Right ventricle myocardium superior (tissue), 1 donor: ENCODE measurements around the gene ATXN1. TPM values are rescaled to one million over a fixed set of nuclear protein-coding genes. Genes with fewer than 3 reads are reported as not detected.

Experiments
- ATAC-seq: fragments of 200-7000 bp; cut with Tn5 transposase; one replicate; pipeline ENCODE4 v1.9.1; 2020; ENCODE audit warnings: mild to moderate bottlenecking; ENCODE audit not compliant: poor library complexity
- DNase-seq: peaks from one replicate; pipeline ENCODE4 v3.0.0-alpha.2; 2020
- intact Hi-C: fragments of 100-400 bp; cut with DNase I; formaldehyde crosslinking; loops from one replicate; pipeline ENCODE4 v1.11.2; 2022
- total RNA-seq: library from RNA; stranded (reverse); fragmentation: NEBNext Ultra II Directional; extraction: Animal tissue kit (Norgen Biotek cat#: 25700); gene quantifications from one replicate; pipeline ENCODE4 v1.2.1, GENCODE V29; 2021
- donor health status: DM: no; HTN: yes; CAD: no; lungs with severe emphysema.

Gene ATXN1
- total RNA-seq, 1 donor from 2014 or later, result 36.1 TPM

DNA sequence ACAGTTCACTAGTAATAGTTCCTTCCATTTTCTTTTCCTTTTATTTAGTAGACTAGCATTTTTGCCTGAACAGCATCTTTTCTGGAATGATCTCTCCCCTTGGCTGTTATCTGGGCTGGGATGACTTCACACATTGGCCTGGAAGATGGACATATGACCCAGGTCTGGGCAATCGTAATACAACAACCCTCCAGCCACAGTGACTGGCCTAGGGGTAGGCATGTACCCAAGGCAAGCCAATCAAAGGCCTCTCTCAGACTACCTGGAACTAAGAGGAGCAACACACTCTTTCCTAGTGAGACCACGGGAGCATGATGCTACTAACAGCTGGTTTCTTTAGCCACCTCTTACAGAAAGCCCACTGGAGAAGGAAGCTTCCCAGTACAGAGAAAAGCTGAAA lies 270.6 kb downstream of the ATXN1 start:
- no peak for ATAC-seq
- intact Hi-C loops, result no loop called here
- DNase-seq, result no peak

DNA sequence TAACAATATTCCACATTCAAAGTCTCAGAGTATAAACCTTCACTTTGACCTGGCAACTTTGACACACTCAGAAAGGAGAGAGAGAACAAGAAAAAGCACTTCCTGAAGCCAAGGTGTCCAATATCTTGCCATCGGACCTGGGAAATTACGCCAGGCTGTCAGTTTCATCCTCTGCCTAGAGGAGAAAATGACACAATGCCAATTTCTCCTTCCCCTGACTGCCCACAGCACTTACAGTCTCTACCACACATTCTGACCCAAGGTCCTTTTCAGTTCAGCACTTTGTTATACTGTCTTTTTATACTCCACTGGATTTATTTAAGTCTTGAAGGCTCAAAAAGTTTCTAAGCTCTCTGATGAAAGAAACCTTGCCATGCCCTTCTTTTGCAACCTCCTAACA lies 272.4 kb downstream of the ATXN1 start:
- DNase-seq (no peak), ATAC-seq (no peak)
- intact Hi-C loops, result no loop called here

DNA sequence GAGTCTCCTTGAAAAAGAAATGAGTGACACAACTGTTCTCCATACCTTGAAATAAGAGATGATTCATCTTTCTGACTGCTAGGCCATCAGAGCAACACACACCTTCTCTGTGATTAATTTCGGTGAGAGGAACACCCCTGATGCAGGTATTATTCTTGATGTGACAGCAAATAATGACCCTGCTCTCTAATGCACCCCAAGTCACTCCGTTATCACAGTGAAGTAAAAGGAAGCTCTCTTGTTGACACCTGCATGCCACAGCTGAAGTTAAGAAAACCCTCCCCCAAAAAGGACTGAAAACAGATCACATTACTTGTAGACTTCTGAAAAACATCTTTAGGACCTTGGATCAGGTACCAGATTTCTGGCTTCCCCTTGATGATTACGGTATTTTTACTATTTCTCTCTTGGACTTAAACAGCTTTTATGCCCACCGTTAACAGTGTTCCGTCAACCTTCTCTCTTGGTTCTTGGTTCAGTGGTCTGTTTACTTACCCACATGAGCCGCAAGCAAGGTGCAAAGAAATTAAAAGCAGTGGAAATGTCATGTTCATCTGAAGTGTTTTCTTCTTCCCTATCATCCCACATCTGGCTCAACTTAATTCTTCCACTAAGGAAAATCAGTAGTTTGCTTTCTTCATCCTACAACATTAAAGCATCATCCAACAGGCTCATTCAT lies 273.1 kb downstream of the ATXN1 start:
- intact Hi-C loops, result no loop called here
- ATAC-seq, result no peak
- DNase-seq, result no peak

DNA sequence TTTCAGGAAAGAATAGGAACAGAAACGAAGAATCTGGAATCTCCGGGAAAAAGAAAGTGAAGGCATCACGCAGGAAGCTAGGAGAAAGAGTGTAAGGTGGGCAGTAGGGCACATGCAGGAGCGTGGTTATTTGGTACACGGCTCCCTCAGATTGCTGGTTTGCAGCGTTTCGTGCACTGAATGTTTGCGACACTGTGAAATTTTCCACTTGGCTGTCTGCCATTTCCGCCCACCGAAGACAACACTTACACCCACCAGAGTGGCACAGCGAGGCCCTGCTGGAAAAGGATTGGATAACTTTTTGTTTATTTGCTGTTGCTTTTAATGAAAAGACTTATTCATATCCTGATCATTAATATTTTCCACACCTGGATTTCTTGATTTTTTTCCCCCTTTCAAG lies 274.6 kb downstream of the ATXN1 start:
- intact Hi-C loops, result no loop called here
- DNase-seq, result no peak
- ATAC-seq, result no peak

DNA sequence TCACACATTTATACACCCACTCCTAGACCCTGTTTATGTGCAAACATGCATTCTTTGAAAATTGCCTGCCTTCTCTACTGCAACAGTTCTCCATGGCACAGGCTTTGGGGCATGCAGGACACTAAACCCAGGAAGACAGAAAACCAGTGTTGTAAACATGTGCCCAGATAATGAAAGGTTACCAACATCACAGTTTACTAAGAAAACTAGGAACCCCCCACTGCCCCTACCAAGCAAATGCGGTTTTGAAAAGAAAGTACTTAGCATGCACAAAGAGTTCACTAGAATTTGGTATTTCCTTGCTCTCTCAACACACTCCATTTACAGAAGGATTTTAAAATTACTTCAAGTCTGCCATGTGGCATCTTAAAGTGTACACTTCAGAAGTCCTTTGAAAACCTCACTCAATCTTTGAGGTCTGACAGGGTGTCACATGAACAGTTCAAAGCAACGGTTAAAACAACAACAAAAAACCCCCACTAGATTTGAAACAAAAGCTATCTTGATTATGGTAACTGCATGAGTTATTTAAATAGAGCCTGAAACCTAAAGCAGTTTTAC lies 277.9 kb downstream of the ATXN1 start:
- intact Hi-C loops, result no loop called here
- DNase-seq (no peak), ATAC-seq (no peak)

DNA sequence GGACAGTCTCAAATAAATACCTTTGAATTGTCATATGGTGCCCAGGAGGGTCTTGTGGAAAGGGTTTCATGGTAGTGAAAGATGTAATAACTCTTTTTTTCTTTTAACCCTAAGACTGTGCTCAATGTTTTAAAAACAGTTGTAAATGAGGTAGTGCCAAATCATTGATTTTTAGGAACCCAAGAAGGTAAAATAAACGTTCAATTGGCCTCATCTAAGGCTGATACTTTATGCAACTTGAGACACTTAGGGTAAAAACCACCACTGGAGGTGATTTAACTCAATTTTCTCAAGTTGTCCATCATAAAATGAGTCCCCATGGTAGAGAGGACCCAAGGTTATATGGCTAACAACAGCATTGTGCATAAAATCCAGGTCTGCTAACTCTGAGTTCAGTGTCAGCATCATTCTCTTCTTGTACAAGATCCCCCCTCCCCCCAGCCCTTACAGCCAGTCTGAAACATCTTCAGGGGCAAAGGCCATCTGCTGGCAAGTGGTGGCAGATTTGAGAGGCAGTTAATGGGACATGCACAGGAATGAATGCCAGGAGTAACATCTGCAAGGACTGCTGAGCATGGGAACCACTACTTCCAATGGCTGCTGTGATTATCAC lies 278.5 kb downstream of the ATXN1 start:
- DNase-seq, result no peak
- intact Hi-C loops, result no loop called here
- no peak for ATAC-seq

DNA sequence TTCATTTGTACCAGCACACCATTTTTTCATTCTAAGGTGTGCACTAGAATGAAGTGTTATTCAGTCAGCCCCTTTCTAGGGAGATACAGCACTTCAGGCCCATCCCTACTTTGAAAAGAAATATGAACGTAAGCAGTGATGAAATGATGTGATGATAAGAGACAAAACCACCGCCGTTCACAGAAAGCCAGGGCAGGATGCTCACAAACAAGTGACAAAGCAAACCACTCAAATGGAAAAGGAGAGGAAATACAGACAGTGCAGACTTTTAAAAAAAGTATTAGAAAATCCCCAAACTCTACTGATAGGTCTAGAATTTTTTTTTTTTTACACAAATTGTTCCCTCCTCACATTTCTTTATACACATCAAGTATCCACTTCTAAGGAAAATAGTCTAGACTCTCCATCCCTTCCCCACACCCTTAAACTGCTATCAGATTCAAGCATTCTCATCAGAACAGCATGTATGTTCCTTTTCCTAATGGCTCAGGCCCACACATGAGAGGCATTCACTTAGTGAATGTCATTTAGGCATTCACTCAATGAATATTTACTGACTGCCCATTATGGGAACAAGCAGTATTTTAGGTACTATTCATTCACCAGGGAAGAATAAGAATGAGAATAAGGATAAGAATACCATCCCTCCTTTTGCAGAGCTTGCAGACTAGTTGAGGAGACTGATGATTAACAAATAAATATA lies 279.4 kb downstream of the ATXN1 start:
- ATAC-seq (no peak), DNase-seq (no peak)
- intact Hi-C loops, result no loop called here

DNA sequence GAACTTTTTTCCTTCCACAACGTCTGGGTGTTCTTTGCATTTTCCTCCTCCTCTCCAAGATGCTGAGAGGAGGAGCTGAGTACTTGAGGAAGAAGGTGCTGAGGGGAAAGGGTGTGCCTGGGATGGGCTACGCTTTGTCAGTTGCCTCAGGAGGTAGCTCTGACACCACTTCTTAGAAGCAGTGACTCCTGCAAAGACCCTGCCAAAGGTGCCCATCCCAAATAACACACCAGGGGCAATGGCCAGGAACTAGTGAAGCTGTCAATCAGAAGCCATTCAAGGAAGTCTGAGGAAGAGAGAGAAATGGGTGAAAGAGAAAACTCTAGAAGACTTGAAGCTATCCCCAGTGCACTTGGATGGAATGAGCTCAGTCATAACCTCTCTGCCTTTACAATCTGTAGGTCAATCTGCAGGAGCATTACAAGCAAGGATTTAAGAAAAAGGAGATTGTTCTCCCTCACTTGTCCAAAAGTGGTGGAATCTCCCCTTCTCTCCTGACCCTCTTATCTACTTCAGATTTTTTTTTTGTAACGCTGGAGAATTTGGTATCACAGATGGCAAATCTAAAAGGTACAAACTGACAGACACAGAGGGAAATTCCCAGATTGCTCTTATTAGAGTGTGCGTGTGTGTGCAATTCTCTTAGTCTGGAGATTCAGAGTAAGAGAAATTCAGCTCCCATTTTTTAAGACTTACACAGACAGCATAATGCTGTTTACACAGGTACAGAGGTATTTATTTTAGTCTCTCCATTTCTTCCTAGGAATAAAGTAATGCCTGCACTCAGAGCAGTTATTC lies 280.3 kb downstream of the ATXN1 start:
- intact Hi-C loops, result no loop called here
- DNase-seq, result no peak
- ATAC-seq, result no peak

DNA sequence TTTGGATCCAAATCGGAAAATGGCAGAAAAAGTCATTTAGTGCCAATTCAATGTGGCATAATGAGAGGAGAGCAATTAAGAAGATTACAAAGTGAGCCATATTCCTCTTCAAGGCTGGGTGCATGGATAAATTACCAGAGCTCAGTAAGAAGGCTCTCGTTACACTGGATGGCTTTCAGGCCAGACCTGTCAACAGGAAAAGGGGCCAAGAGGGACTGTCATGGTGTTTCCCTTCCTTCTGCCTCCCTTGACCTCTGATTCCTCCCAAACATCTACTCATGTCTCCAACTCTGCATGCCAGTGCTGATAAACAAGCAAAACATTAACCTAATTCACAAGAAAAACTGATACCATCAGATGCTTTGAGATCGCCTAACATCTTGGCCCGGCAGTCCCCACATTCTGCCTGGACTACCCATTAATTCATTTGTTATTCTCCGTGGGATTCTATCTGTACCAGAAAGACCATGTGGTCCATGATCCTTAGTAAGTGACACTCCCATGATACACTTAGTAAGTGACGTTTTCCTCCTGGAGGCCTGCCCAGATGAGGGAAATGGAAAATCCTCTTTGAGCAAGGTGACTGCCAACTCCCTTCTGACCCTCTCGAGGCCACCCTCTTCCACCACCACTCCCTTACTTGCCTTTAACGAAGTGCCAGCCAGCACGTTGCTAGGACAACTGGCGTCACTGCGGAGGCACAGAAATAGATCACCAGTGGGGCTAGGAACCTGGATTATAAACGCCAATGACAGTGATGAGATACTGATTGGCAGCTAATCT lies 283.7 kb downstream of the ATXN1 start:
- peak; percentile 78 for DNase-seq
- intact Hi-C loops, result no loop called here
- peak; percentile 96 for ATAC-seq

DNA sequence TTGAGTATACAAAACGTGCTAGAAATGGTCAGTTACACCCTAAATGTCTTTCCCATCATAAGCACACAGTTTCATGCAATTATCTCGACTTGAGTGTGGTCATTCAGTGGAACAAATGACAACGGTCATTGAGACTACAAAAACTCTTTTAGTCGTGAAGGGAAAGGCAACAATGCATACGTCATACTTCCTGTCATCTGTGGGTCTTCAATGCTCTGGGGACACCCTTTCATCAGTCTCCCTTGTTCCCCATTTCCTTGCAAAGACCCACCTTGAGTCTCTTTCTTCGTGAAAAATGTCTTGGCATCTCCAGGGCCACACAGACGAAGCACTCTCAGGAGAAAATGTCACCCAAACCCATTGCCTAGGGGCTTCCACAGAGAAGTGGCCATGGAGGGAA lies 284.4 kb downstream of the ATXN1 start:
- DNase-seq, result no peak

DNA sequence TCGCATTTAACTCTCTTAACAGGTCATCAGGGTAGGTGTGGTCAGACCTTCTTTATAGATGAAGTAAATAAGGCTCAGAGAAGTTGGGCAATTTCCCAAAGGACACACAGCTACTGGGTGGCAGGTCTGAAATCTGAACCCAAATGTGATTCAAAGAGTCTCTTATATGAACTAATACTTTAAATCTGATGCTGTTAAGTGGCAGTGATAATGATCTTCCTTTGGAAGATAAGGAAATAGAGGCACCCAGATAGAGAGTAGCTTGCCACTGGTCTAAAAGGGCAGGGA lies 285.8 kb downstream of the ATXN1 start:
- ATAC-seq (no peak), DNase-seq (no peak)

More for the DNA sequence above, 284.4 kb downstream of the ATXN1 start:
- intact Hi-C loops, result no loop called here
- ATAC-seq, result no peak

DNA sequence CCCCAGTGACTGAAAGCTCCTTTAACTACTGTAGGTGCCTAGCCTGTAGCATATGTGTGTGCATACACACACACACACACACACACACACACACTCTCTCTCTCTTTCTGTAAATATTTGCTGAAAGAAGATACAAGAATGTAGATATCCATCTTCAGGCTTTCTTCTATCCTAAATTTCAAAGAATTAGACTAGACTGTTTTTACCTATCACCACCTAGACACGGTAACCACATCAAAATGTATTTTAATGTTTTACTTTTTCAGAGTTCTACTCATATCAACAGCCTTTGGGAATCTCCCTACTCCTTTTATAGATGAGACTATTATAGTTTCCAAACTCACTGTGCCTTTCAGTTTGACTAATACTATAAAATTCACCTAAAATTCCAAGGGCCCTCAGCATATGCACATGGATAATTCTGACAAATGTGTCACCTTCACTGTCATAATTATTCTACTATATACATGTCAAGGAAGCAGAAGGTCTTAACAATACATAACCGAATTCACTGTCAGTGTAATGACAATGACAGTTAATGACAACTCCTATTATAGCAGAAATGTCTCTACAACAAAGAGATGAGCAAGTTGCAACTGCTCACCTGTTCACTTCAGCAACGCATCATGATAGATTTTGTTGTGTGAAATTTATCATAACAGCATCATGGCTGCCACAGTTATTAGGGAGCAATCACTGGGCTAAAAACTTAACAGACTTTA lies 286.3 kb downstream of the ATXN1 start:
- DNase-seq, result no peak
- intact Hi-C loops, result no loop called here
- ATAC-seq, result no peak

More for the DNA sequence above, 285.8 kb downstream of the ATXN1 start:
- intact Hi-C loops, result no loop called here

DNA sequence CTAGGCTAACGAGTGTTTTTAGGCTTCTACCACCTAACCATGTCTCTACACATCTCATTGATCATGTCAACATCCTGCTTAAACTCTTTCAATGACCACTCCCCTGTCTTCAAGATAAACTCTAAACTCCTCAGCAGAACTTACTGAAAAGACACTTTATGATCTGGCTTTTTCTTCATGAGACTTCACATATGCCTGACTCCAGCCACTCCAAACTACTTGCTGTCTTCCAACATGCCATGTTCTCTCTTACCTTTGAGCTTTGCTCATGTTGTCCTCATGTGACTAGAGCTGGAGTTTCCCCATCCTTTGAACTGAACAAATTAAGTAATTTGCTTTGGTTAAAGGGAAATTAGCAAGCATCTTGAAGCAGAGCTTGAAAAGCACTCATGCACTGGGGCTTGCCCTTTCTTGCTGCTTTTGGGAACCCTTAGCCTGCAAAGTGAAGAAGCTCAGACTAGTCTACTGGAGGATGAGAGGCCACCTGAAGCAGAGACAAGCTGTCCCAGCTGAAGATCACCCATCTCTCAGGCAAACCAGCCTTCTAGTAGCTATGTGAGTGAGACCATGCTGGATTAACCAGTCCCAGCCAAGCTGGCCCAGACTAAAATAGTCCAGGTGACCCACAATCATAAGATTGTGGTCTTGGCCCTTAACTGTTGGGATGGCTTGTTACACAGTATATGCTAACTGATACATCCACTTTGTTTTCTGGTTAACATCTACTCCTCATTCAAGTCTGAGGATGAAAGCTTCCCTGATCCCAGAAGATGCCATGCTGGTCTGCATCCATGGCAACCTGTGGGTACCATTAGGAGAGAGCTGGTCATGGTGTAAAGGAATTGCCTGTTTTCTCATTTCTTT lies 287.1 kb downstream of the ATXN1 start:
- intact Hi-C loops, result no loop called here
- DNase-seq, result no peak
- no peak for ATAC-seq

DNA sequence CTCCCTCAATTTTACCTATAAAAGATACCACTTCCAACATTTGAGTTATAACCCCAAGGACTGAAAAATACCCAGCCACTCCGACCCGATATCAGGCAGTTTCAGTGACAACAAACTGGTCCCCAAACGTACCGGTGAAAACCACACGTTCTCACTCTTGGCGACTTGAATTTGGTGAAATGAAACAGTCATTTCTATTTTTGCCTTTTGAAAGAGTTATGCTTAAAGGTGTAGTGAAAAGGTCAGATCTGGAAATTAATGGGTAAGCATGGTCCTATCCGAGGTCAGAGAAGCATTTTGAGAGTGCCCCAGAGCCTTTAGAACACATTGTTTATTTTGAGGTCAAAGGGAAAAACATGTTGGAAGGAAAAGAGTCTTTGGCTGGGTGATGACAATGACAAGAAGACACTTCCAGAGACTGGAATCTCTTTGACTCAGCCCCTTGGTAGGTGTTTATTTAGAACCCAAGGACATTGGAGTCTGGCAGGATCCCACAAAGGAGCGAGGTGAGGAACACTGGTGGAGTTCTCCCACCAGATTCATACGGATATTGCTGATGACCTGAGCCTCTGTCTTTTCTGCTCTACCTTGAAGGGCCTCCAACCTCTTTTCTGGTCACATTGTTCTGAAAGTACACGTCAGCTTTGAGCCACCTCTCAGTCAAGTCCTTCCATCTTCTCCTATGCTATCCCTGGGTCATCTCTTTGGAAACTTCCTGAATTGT lies 287.9 kb downstream of the ATXN1 start:
- intact Hi-C loops, result no loop called here
- ATAC-seq (no peak), DNase-seq (no peak)

DNA sequence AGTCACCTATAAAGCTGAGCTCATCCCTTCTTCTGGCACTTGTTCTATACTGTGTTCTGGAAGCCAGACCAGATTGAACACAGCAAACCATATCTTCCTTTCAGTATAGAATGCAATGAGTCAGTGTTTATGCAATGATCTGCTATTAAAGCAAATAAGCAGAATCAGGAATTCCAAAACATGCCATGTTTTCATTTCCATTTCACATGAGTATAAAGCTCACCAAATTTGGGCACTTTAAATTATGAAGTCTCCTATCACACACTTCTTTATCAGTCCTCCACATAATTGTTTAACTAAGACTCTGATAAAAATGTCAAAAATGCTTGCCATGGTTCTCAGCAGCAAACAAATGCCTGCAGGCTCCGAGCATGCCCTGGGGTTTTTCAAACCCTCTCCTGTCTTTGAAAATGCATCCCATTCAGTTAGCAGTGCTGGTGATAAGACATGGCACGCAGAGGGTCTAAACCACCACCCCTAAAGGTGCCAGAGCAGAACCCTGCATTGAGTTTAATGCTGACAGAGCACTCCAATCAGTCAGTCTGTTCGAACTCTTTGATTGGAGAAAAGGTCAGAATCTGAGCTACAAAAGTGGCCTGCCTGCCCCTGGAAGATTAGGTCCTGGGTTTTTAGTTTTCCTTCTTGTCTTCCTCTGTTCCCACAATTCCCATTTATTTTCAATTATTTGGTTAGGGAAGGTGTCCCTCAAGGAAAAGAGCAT lies 288.8 kb downstream of the ATXN1 start:
- no peak for ATAC-seq
- DNase-seq, result no peak
- intact Hi-C loops, result no loop called here

DNA sequence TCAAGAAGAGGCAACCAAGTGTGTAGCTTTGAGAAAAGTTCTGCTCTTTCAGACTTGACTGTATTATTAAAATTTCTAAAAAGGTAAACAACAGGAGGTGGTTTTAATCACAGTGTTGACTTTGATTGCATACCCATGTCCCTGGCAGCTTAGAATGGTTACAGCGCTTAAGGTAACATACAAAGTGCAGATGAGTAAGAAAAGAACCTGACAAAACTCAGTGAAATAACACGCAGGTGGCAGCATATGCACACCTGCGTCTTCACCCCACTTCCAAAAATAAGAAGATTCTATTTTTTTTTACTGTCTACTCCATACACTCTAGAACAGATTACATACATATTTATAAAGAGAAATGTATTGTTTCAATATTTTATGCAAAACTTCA lies 289.4 kb downstream of the ATXN1 start:
- ATAC-seq (no peak), DNase-seq (no peak)
- intact Hi-C loops, result no loop called here
